Lower lobe of right lung (tissue), 2 donors: ENCODE measurements around the gene MED13L. TPM values are rescaled to one million over a fixed set of nuclear protein-coding genes. Genes with fewer than 3 reads are reported as not detected.

Experiments used
- ATAC-seq, 2 donors: fragments of 200-7000 bp; cut with Tn5 transposase; one replicate each; pipeline ENCODE4 v1.9.1; 2020 to 2022; ENCODE audit warnings: mild to moderate bottlenecking in 2 of 2, moderate library complexity in 2 of 2
- DNase-seq: peaks from one replicate; pipeline ENCODE4 v3.0.0-alpha.2; 2020
- H3K27ac ChIP-seq: fragments of 200-600 bp; one replicate; pipeline ENCODE4 v1.8.0; 2022
- H3K27me3 ChIP-seq: fragments of 200-600 bp; one replicate; pipeline ENCODE4 v1.8.0; 2022; ENCODE audit warnings: low read depth
- H3K36me3 ChIP-seq: fragments of 200-600 bp; one replicate; pipeline ENCODE4 v1.8.0; 2022; ENCODE audit warnings: mild to moderate bottlenecking
- H3K4me1 ChIP-seq: fragments of 200-600 bp; one replicate; pipeline ENCODE4 v1.8.0; 2022
- H3K4me3 ChIP-seq: fragments of 200-600 bp; one replicate; pipeline ENCODE4 v1.8.0; 2022; ENCODE audit warnings: mild to moderate bottlenecking
- H3K9me3 ChIP-seq: fragments of 200-600 bp; one replicate; pipeline ENCODE4 v1.8.0; 2022
- CTCF ChIP-seq: fragments of 200-600 bp; IDR thresholded peaks from one replicate; pipeline ENCODE4 v1.8.0; 2022; ENCODE audit warnings: antibody characterized with exemption, mild to moderate bottlenecking
- intact Hi-C: fragments of 100-400 bp; cut with DNase I; formaldehyde crosslinking; loops from one replicate; pipeline ENCODE4 v1.11.0; 2022
- total RNA-seq: library from RNA; stranded (reverse); fragmentation: NEBNext Ultra II Directional; extraction: Animal tissue kit (Norgen Biotek cat#: 25700); gene quantifications from one replicate; pipeline ENCODE4 v1.2.1, GENCODE V29; 2021
- donor health status: DM: no; HTN: yes; CAD: no; lungs with severe emphysema.

MED13L gene
- total RNA-seq, 1 donor from 2014 or later = 148 TPM

- DNase-seq = no peak
- no peak overlapping the region for H3K27ac ChIP-seq
- H3K4me3 ChIP-seq = no peak overlapping the region
- no peaks in the 10 kb centered on the region for H3K36me3 ChIP-seq
- H3K4me1 ChIP-seq = peaks cover 73% of the 10 kb centered on the region
- H3K27me3 ChIP-seq = no peaks in the 10 kb centered on the region
- intact Hi-C loops = no loop called here
- H3K9me3 ChIP-seq = no peaks in the 10 kb centered on the region
- no peak for TF ChIP-seq CTCF
- no peak for ATAC-seq
Observed at GRCh38 chr12:116263844-116264243, 13.6 kb downstream of the MED13L start.

GRCh38 chr12:116263431-116263830, 14.1 kb downstream of the MED13L start:
- ATAC-seq (no peak), DNase-seq (no peak)
- TF ChIP-seq CTCF = no peak
- Histone ChIP-seq H3K27ac (no peak overlapping the region), H3K4me1 (peaks cover 74% of the 10 kb centered on the region), H3K36me3 (no peaks in the 10 kb centered on the region), H3K4me3 (no peak overlapping the region), H3K9me3 (no peaks in the 10 kb centered on the region), H3K27me3 (no peaks in the 10 kb centered on the region)
- intact Hi-C loops = no loop called here

GRCh38 chr12:116262741-116263140, 14.8 kb downstream of the MED13L start:
- ATAC-seq (no peak), DNase-seq (no peak)
- Histone ChIP-seq H3K27ac (no peak overlapping the region), H3K36me3 (no peaks in the 10 kb centered on the region), H3K9me3 (no peaks in the 10 kb centered on the region), H3K27me3 (no peaks in the 10 kb centered on the region), H3K4me1 (peaks cover 76% of the 10 kb centered on the region), H3K4me3 (no peak overlapping the region)
- TF ChIP-seq CTCF = no peak
- intact Hi-C loops = no loop called here

GRCh38 chr12:116261525-116262100, 15.9 kb downstream of the MED13L start:
- peaks cover 75% of the 10 kb centered on the region for H3K4me1 ChIP-seq

GRCh38 chr12:116259800-116260577, 17.5 kb downstream of the MED13L start:
- Histone ChIP-seq H3K4me3 (no peak overlapping the region), H3K27me3 (no peaks in the 10 kb centered on the region), H3K4me1 (peaks cover 75% of the 10 kb centered on the region), H3K9me3 (no peaks in the 10 kb centered on the region), H3K27ac (no peak overlapping the region), H3K36me3 (no peaks in the 10 kb centered on the region)
- ATAC-seq (no peak), DNase-seq (no peak)
- intact Hi-C loops = no loop called here
- no peak for TF ChIP-seq CTCF

More at GRCh38 chr12:116261525-116262100, 15.9 kb downstream of the MED13L start:
- TF ChIP-seq CTCF = no peak
- ATAC-seq (no peak), DNase-seq (no peak)
- no peak overlapping the region for H3K4me3 ChIP-seq
- H3K27me3 ChIP-seq = no peaks in the 10 kb centered on the region
- no peaks in the 10 kb centered on the region for H3K36me3 ChIP-seq
- H3K9me3 ChIP-seq = no peaks in the 10 kb centered on the region
- H3K27ac ChIP-seq = no peak overlapping the region
- intact Hi-C loops = no loop called here
